ENCODE results near the gene VSIR. TPM values are rescaled to one million over a fixed set of nuclear protein-coding genes. Genes with fewer than 3 reads are reported as not detected.

VSIR gene
- total RNA-seq, 1 experiment from 2014 or later, result 18.5 TPM

- H3K9me3 ChIP-seq (ENCODE audit: control insufficient read depth in 1 of 2, insufficient read depth in 1 of 2, low read depth in 1 of 2, low read length in 2 of 2), result no peaks in the 10 kb centered on the region
- H3K36me3 ChIP-seq (ENCODE audit: control insufficient read depth in 1 of 2, insufficient read depth in 2 of 2, low read length in 2 of 2), result no peaks in the 10 kb centered on the region
- no peak for ATAC-seq
Measured at GRCh38 chr10:71799112-71799511, 25.8 kb upstream of the VSIR start.

DNA sequence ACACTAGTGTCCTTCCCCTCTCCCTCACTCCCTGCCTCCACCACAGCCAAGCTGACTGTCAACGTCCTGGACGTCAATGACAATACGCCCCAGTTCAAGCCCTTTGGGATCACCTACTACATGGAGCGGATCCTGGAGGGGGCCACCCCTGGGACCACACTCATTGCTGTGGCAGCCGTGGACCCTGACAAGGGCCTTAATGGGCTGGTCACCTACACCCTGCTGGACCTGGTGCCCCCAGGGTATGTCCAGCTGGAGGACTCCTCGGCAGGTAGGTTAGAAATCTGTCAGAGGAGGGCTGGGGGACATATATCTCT lies 24.9 kb upstream of the VSIR start:
- ChIA-PET RAD21 (ENCODE audit: low non-redundant PET in 1 of 2, low total read pairs in 2 of 2, uncharacterized antibody in 2 of 2, unreplicated experiment in 2 of 2) (no interaction called here), POLR2A (no interaction called here)
- intact Hi-C loops (cut with micrococcal nuclease), result loop anchor here (10.0 kb wide), 1 partner anchor 213 kb away; no protein-coding TSS in a partner anchor

More at GRCh38 chr10:71799112-71799511, 25.8 kb upstream of the VSIR start:
- Histone ChIP-seq H3K4me2 (ENCODE audit: low read length) (no peak overlapping the region), H4K20me1 (ENCODE audit: insufficient read depth) (no peaks in the 10 kb centered on the region), H3K4me1 (ENCODE audit: control insufficient read depth in 1 of 2, insufficient read depth in 2 of 2, low read length in 2 of 2) (no peaks in the 10 kb centered on the region), H3K79me2 (ENCODE audit: insufficient read depth, low read length) (no peaks in the 10 kb centered on the region), H3K9me2 (ENCODE audit: insufficient read depth) (no peaks in the 10 kb centered on the region), H3K9ac (ENCODE audit: low read length) (no peak overlapping the region), H3K27me3 (ENCODE audit: insufficient read depth, low read length) (no peaks in the 10 kb centered on the region), H3K4me3 (replicated peaks in 1 of 2; ENCODE audit: low read depth in 1 of 2, low read length in 2 of 2) (no peak overlapping the region), H3K27ac (ENCODE audit: low read depth, low read length) (no peak overlapping the region), H2AFZ (ENCODE audit: low read depth, low read length, poor library complexity, severe bottlenecking) (no peak overlapping the region)
- DNase-seq (ENCODE audit: low read depth, low spot score), result no peak
- intact Hi-C loops (cut with micrococcal nuclease), result loop anchor here (10.0 kb wide), 1 partner anchor 214 kb away; no protein-coding TSS in a partner anchor
- RAD21 ChIA-PET (ENCODE audit: low non-redundant PET in 1 of 2, low total read pairs in 2 of 2, uncharacterized antibody in 2 of 2, unreplicated experiment in 2 of 2), result no interaction called here
- TF ChIP-seq, protein P1, sequence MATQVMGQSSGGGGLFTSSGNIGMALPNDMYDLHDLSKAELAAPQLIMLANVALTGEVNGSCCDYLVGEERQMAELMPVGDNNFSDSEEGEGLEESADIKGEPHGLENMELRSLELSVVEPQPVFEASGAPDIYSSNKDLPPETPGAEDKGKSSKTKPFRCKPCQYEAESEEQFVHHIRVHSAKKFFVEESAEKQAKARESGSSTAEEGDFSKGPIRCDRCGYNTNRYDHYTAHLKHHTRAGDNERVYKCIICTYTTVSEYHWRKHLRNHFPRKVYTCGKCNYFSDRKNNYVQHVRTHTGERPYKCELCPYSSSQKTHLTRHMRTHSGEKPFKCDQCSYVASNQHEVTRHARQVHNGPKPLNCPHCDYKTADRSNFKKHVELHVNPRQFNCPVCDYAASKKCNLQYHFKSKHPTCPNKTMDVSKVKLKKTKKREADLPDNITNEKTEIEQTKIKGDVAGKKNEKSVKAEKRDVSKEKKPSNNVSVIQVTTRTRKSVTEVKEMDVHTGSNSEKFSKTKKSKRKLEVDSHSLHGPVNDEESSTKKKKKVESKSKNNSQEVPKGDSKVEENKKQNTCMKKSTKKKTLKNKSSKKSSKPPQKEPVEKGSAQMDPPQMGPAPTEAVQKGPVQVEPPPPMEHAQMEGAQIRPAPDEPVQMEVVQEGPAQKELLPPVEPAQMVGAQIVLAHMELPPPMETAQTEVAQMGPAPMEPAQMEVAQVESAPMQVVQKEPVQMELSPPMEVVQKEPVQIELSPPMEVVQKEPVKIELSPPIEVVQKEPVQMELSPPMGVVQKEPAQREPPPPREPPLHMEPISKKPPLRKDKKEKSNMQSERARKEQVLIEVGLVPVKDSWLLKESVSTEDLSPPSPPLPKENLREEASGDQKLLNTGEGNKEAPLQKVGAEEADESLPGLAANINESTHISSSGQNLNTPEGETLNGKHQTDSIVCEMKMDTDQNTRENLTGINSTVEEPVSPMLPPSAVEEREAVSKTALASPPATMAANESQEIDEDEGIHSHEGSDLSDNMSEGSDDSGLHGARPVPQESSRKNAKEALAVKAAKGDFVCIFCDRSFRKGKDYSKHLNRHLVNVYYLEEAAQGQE (IDR thresholded peaks at IDR 0.05; ENCODE audit: low read depth), result no peak
- TF ChIP-seq SRF (IDR thresholded peaks at IDR 0.05; ENCODE audit: low read depth), result no peak
- no peak for TF ChIP-seq YY1 (IDR thresholded peaks at IDR 0.05; ENCODE audit: extremely low read depth, insufficient replicate concordance, low read depth, low read length)
- no peak for TF ChIP-seq CBX3 (IDR thresholded peaks at IDR 0.05; ENCODE audit: low read depth)
- TF ChIP-seq POLR2AphosphoS5 (IDR thresholded peaks at IDR 0.05; ENCODE audit: low read depth, low read length), result no peak
- no peak for TF ChIP-seq EZH2 (IDR thresholded peaks at IDR 0.05)
- no peak for TF ChIP-seq CEBPB (IDR thresholded peaks at IDR 0.05; ENCODE audit: low read depth)
- no peak for TF ChIP-seq SIN3A (IDR thresholded peaks at IDR 0.05; ENCODE audit: low read depth)
- CTCF ChIA-PET, result no interaction called here
- POLR2A ChIA-PET, result no interaction called here
- BruUV-seq (replicated peaks), result no TSS peak

More for the DNA sequence above, 24.9 kb upstream of the VSIR start:
- Histone ChIP-seq H3K4me1 (ENCODE audit: control insufficient read depth in 1 of 2, insufficient read depth in 2 of 2, low read length in 2 of 2) (no peaks in the 10 kb centered on the region), H3K9me2 (ENCODE audit: insufficient read depth) (no peaks in the 10 kb centered on the region), H3K9ac (ENCODE audit: low read length) (no peak overlapping the region), H2AFZ (ENCODE audit: low read depth, low read length, poor library complexity, severe bottlenecking) (no peak overlapping the region), H3K9me3 (ENCODE audit: control insufficient read depth in 1 of 2, insufficient read depth in 1 of 2, low read depth in 1 of 2, low read length in 2 of 2) (no peaks in the 10 kb centered on the region), H3K79me2 (ENCODE audit: insufficient read depth, low read length) (no peaks in the 10 kb centered on the region), H3K4me2 (ENCODE audit: low read length) (no peak overlapping the region), H3K4me3 (replicated peaks in 1 of 2; ENCODE audit: low read depth in 1 of 2, low read length in 2 of 2) (no peak overlapping the region), H3K27ac (ENCODE audit: low read depth, low read length) (no peak overlapping the region), H4K20me1 (ENCODE audit: insufficient read depth) (no peaks in the 10 kb centered on the region), H3K36me3 (ENCODE audit: control insufficient read depth in 1 of 2, insufficient read depth in 2 of 2, low read length in 2 of 2) (no peaks in the 10 kb centered on the region), H3K27me3 (ENCODE audit: insufficient read depth, low read length) (0 out of 2 replicates have a peak, but pooled peaks cover 4% of the 10 kb centered on the region)
- no peak for DNase-seq (ENCODE audit: low read depth, low spot score)
- no peak for ATAC-seq
- TF ChIP-seq JUND (IDR thresholded peaks at IDR 0.05), result no peak
- no peak for TF ChIP-seq SIN3A (IDR thresholded peaks at IDR 0.05; ENCODE audit: low read depth)
- no peak for TF ChIP-seq EZH2phosphoT487 (IDR thresholded peaks at IDR 0.05; ENCODE audit: borderline replicate concordance)
- no peak for TF ChIP-seq FOSL1 (IDR thresholded peaks at IDR 0.05; ENCODE audit: low read depth)
- TF ChIP-seq ELF1 (IDR thresholded peaks at IDR 0.05; ENCODE audit: borderline replicate concordance, low read depth), result no peak
- no peak for TF ChIP-seq POLR2AphosphoS5 (IDR thresholded peaks at IDR 0.05; ENCODE audit: low read depth, low read length)
- TF ChIP-seq EGR1 (IDR thresholded peaks at IDR 0.05; ENCODE audit: low read depth), result no peak
- CTCF ChIA-PET, result no interaction called here
- no TSS peak for BruUV-seq (replicated peaks)

Measured in HCT116 (cell line).